GM19023 (cell line): Measurements from ENCODE around the gene PRKN.

Experiments
- ATAC-seq: cut with Tn5 transposase; IDR thresholded peaks from one replicate; pipeline ENCODE4 v1.9.1; 2021; ENCODE audit warnings: mild to moderate bottlenecking, moderate library complexity; ENCODE audit not compliant: unreplicated experiment

The PRKN gene

GRCh38 chr6:162711376-162711775 lies 16.2 kb downstream of the PRKN start:
- ATAC-seq = no peak

DNA sequence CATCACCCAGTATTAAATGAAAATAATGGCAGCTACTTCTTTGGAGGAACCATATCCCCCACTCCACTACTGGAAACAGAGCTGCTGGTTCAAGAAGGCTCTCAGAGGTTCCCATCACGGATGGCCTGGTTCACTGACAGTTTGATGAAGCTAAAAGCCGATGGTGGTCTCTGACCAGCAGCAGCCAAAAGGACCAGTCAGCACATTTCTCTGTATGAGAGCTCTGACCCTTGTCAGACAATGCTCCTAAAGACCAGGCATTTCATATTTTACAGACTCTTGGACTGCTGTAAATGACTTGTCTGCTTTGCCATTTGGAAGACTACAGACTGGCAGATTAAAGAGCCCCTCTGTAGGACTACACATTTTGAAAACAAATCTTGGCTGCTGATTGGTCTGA lies 16.6 kb downstream of the PRKN start:
- ATAC-seq = no peak

DNA sequence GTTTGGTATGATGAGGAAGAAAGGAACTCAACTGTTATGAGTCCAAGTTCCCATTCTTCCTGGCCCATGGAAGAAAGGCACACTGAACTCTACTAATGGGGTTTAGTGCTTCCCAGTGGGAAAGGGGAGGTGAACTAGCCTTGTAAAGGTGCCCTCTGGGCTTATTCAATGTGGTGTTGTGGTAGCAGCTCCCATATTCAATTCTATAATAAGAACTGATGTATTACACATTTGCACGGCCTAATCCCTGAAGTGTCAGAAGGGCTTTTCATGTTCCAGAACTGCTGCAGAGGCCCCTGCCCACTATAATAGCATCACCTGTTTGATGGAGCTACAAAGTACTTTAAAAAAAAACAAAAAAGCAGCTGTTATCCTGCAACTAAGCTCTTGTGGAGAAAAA lies 17.1 kb downstream of the PRKN start:
- no peak for ATAC-seq

DNA sequence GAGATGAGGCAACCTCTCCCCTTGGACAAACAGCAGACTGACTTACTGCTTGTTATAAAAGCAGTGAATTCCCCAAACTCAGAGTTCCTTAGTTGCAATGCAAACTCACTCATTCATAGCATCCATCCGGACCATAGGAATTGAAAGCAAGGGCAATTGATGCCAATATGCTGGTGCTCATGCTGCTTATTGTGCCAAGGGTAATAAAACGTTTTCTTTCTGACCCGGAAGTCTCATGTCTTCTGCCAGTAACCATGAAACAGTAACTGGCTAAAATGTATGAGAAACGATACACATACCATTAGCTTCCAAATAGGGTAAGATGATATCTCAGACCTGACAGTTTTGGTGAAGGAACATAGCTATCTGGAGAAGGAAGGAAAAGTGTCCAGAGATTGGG lies 18.1 kb downstream of the PRKN start:
- ATAC-seq = no peak

GRCh38 chr6:162708971-162709370 lies 18.6 kb downstream of the PRKN start:
- ATAC-seq = no peak

DNA sequence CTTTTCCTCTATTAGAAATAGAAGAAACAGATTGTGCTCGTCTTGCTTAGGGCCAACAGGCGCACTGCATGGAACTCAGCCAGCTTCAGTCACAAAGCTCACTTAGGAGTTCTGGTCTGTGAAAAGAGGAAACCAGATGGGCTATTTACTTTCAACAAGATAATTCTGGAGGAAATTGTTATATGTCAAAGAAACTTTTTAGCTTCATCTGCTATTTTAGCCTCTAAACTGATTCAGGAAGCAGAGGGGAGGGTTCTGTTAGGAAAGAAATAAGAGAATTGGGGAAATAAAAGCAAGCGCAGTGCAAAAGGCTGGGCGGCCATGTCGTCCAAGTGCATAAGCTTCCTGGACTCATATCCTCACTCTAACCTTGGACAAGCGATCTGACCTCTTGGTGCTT lies 21.3 kb downstream of the PRKN start:
- ATAC-seq = no peak

DNA sequence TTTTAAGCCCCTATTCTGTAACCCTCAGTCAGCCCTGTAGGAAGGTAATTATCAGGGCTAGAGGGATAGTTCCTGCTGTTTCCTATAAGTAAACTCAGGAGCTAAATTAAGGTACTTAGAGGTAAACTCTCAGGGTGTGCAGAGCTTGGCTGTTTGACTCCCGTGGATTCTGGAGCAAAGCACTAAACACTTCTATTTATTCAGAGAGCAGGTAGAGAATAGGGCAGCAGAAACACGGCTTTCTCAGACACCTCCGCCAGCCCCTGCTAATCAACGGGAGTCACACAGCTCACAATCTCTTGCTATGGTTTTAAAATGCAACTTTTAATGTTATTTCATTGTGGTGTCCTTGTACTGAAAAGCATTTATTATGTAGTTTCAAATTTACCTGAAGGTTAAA lies 21.8 kb downstream of the PRKN start:
- no peak for ATAC-seq

- no peak for ATAC-seq
These were observed 23.6 kb downstream of the PRKN start for GRCh38 chr6:162704001-162704400.

DNA sequence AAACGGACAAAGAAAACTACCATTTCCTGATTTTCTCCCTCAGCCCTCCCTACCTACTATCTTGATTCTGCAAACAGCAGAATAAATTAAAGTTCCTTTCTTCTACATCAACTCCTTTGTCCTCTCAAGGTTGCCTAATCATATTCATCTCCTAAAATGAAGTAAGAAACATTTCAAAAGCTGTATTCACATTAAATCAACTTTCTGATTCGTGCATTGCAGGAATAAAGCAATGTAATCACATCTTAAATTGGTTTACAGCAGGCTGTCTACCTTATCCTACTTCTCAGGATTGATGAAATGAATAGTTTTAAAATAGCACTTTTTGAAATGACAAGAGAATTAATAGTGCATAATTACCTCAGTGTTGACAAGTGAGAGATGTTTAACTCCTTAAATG lies 25.1 kb downstream of the PRKN start:
- ATAC-seq = no peak

GRCh38 chr6:162701551-162701950 lies 26.0 kb downstream of the PRKN start:
- ATAC-seq = no peak

DNA sequence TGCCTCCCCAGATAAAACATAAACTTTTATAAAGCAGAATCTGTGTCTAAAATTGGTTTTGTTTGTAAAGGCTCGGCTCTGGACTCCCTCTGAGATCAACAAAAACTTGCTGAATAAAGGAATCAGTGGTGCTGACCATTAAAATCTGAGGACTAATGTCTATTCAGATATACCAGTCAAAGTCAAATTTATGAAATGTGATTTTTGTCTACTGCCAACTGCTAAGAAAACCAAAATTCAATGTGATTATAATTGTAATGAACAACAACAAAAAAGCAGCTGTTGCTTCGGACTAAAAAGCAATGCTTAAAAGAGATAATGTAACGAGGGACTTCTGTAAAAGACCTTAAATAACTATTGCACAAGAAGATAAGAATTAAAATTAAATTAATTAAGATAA lies 26.6 kb downstream of the PRKN start:
- no peak for ATAC-seq

GRCh38 chr6:162699961-162700360 lies 27.6 kb downstream of the PRKN start:
- no peak for ATAC-seq

GRCh38 chr6:162698440-162698839 lies 29.1 kb downstream of the PRKN start:
- ATAC-seq = no peak

DNA sequence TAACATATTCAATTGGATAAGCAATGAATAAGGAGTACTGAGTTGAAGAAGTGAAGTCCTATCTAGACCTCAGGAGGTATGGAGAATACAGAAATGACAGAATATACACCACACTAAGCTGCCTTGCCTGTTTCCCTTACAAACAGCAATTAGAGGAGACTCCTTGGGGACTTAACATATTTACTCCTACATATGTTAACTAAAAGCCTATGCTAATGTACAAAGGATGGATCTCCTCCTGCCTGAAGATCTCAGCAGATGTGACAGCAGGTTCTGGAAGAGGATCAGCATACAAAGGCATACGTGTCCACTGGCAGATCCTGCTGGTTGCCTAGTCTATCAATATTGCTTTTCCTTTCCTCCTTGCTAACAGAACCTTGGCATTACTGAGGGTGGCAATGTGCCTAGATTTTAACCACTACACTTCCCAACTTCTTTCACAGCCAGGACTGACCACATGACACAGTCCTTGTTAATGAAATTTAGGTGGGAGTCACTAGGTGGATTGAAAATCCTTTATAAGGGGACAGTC lies 29.6 kb downstream of the PRKN start:
- no peak for ATAC-seq

DNA sequence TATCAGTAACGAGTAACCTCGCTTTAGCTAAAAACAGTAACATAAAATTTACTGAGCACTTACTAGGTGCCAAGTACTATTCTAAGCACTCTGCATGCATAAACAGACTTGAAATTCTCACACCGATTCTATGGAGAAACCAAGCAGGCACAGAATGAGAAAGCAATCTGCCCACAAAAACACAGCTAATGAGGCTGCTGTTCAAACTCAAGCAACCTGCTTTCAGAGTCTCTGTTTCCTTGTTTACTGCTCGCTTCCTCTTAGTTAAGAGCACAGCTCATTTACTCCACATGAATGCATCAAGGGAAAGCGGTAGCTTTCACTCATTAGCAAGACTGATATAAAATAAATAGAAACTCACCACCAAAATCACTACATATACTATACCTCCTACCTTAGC lies 37.4 kb downstream of the PRKN start:
- no peak for ATAC-seq

GRCh38 chr6:162688751-162689345 lies 38.7 kb downstream of the PRKN start:
- no peak for ATAC-seq

GRCh38 chr6:162685586-162685985 lies 42.0 kb downstream of the PRKN start:
- ATAC-seq = no peak

GRCh38 chr6:162684961-162685360 lies 42.6 kb downstream of the PRKN start:
- no peak for ATAC-seq

GRCh38 chr6:162684052-162684451 lies 43.5 kb downstream of the PRKN start:
- ATAC-seq = no peak

DNA sequence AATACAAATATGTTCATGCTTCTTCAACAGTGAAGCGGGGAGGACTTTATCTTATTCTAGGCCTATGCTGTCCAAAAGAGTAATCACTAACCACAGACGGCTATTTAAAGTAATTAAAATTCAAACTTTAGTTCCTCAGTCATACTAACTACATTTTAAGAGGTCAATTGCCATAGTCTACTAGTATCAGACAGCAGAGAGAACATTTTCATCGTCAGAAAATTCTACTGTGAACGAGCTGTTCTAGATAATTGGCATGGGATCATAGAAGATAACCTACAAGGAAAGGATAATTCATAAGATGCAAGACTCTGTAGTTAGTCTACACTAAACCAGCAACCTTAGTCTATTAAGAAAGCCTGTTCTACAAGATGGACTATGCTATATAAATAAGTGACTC lies 44.4 kb downstream of the PRKN start:
- ATAC-seq = no peak

GRCh38 chr6:162681447-162681846 lies 46.1 kb downstream of the PRKN start:
- ATAC-seq = no peak

GRCh38 chr6:162680871-162681270 lies 46.7 kb downstream of the PRKN start:
- ATAC-seq = no peak

DNA sequence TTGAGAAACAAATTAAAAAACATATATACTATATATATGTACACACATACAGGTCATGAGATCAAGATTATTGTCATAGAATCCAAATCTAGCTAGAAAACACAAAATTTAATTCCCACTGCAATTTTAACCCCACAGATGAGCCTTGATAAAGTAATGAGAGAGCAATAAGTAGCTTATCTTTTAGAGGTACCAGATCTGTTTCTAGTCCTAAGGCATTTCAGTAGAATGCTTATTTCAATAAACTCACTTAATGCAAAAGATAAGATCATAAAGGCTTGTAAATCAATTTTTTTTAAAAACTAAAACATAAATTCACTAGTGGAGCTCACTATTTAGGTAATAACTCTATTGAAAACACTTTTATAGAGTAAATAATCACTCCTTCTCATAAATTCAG lies 47.2 kb downstream of the PRKN start:
- no peak for ATAC-seq
